Calu3 (cell line): Measurements from ENCODE around the gene KRT81. TPM values are rescaled to one million over a fixed set of nuclear protein-coding genes. Genes with fewer than 3 reads are reported as not detected.
A peak's percentile ranks its signal among the peaks of the same experiment; 100 is the strongest.

Experiments
- BruUV-seq: library from RNA; stranded (reverse); fragments of 400-500 nt; replicated peaks from 2 replicates; lab custom pipeline; 2021; lab: Mats Ljungman, UMichigan
- CTCF ChIA-PET: fragments of 300-600 bp; sonication (Branson Sonifier 250); formaldehyde crosslinking; loops from one replicate; lab custom pipeline; 2022; ENCODE audit warnings: antibody characterized with exemption; lab: Charles Lee
- DNase-seq: peaks from one replicate; pipeline ENCODE4 v3.0.0; 2022
- H3K27ac Mint-ChIP-seq: one replicate; pipeline ENCODE4 v1.8.0; 2022; ENCODE audit warnings: mixed read lengths; ENCODE audit not compliant: unreplicated experiment
- H3K27me3 Mint-ChIP-seq: one replicate; pipeline ENCODE4 v1.8.0; 2022; ENCODE audit warnings: mixed read lengths; ENCODE audit not compliant: unreplicated experiment
- H3K36me3 Mint-ChIP-seq: one replicate; pipeline ENCODE4 v1.8.0; 2022; ENCODE audit warnings: mild to moderate bottlenecking, moderate library complexity, mixed read lengths; ENCODE audit not compliant: insufficient read depth, unreplicated experiment
- H3K4me1 Mint-ChIP-seq: one replicate; pipeline ENCODE4 v1.8.0; 2022; ENCODE audit warnings: mild to moderate bottlenecking, low read depth, mixed read lengths; ENCODE audit not compliant: unreplicated experiment
- H3K4me3 Mint-ChIP-seq: one replicate; pipeline ENCODE4 v1.8.0; 2022; ENCODE audit warnings: mild to moderate bottlenecking, low read depth, moderate library complexity, mixed read lengths; ENCODE audit not compliant: unreplicated experiment
- H3K9me3 Mint-ChIP-seq: one replicate; pipeline ENCODE4 v1.8.0; 2022; ENCODE audit warnings: low read depth, mixed read lengths; ENCODE audit not compliant: unreplicated experiment
- intact Hi-C: fragments of 100-400 bp; cut with micrococcal nuclease; formaldehyde crosslinking; loops from one replicate; pipeline ENCODE4 v1.10.0; 2022; ENCODE audit not compliant: unreplicated experiment
- total RNA-seq: library from RNA; stranded (reverse); gene quantifications from 2 replicates; pipeline ENCODE4 v1.2.3, GENCODE V29; 2022
- TF ChIP-seq, protein P1 (sequence below): fragments of 200-600 bp; IDR thresholded peaks from one replicate; pipeline ENCODE4 v1.8.0; 2022; ENCODE audit warnings: antibody characterized with exemption; ENCODE audit not compliant: unreplicated experiment

The KRT81 gene
- total RNA-seq, 1 experiment from 2014 or later = 0.28 TPM

DNA sequence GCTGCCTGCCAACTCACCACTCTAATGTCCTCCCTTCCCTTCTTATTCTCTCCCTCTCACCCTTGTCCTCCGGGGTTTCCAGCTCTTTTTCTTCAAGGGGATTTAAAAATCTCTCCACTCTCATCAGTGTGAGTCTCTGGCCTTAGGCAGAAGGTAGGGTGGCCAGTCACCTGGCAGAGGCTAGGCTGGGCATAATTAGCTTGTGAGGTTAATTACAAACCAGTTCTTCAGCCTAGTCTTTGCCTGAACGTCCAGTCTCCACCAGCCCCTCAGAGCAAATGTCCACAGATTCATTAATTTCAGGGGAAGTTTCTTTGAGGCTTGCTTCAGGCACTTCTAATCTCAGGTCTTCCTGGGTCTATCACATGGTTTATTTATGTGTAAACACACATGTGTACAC lies 51.6 kb downstream of the KRT81 start:
- H3K27ac Mint-ChIP-seq = peak overlapping the region; percentile 97
- CTCF ChIA-PET = no interaction called here
- no peak for DNase-seq

DNA sequence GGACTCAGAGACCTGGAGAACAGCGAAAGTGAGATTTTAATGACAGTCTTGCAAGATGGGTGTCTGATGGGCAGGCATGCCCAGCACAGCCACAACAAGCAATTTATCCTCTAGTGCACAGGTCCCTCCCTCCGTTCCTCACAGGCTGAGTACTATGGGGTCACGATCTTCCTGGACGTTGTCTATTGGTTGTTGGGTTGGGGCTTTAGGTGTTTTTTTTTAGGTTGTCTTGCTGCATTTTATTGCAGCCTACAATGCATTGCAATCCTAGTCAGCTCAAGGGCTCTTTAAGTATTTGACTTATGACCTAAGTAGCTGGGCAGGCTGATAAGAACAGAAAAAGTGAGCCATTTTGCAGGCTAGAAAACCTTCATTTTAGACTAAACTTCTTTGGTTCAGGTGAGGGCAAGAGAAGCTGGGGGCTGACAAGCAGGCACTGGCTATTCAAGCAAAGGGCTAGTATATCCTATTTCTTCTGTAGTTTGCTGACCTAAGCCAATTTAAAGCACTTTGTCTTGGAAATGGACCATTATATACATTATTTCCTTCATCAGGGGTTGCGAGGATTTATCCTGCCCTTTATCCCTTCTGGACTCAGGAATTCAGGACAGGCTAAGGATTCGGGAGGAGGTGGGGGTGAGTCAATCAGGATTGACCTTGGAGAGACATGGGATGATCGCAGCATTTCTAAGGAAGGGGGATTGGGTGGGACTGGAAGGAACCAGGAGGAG lies 52.3 kb downstream of the KRT81 start:
- BruUV-seq = no TSS peak
- Mint-ChIP-seq H3K36me3 (peaks cover 98% of the 10 kb centered on the region), H3K27me3 (no peaks in the 10 kb centered on the region), H3K4me1 (peaks cover 52% of the 10 kb centered on the region), H3K27ac (peak overlapping the region; percentile 97), H3K4me3 (peak overlapping the region; percentile 85), H3K9me3 (no peaks in the 10 kb centered on the region)
- TF ChIP-seq, protein P1, sequence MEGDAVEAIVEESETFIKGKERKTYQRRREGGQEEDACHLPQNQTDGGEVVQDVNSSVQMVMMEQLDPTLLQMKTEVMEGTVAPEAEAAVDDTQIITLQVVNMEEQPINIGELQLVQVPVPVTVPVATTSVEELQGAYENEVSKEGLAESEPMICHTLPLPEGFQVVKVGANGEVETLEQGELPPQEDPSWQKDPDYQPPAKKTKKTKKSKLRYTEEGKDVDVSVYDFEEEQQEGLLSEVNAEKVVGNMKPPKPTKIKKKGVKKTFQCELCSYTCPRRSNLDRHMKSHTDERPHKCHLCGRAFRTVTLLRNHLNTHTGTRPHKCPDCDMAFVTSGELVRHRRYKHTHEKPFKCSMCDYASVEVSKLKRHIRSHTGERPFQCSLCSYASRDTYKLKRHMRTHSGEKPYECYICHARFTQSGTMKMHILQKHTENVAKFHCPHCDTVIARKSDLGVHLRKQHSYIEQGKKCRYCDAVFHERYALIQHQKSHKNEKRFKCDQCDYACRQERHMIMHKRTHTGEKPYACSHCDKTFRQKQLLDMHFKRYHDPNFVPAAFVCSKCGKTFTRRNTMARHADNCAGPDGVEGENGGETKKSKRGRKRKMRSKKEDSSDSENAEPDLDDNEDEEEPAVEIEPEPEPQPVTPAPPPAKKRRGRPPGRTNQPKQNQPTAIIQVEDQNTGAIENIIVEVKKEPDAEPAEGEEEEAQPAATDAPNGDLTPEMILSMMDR = no peak
- CTCF ChIA-PET = no interaction called here
- no peak for DNase-seq
- intact Hi-C loops = loop anchor here (10.0 kb wide), 1 partner anchor 46 kb away; no protein-coding TSS in a partner anchor

More for the DNA sequence above, 51.6 kb downstream of the KRT81 start:
- no TSS peak for BruUV-seq
- TF ChIP-seq, protein P1 = no peak
- Mint-ChIP-seq H3K4me1 (peaks cover 59% of the 10 kb centered on the region), H3K9me3 (no peaks in the 10 kb centered on the region), H3K4me3 (peak overlapping the region; percentile 85), H3K27me3 (no peaks in the 10 kb centered on the region), H3K36me3 (peaks cover 98% of the 10 kb centered on the region)
- intact Hi-C loops = loop anchor here (10.0 kb wide), 2 partner anchors 45 to 85 kb away; partner anchors contain the start of gene KRT83

DNA sequence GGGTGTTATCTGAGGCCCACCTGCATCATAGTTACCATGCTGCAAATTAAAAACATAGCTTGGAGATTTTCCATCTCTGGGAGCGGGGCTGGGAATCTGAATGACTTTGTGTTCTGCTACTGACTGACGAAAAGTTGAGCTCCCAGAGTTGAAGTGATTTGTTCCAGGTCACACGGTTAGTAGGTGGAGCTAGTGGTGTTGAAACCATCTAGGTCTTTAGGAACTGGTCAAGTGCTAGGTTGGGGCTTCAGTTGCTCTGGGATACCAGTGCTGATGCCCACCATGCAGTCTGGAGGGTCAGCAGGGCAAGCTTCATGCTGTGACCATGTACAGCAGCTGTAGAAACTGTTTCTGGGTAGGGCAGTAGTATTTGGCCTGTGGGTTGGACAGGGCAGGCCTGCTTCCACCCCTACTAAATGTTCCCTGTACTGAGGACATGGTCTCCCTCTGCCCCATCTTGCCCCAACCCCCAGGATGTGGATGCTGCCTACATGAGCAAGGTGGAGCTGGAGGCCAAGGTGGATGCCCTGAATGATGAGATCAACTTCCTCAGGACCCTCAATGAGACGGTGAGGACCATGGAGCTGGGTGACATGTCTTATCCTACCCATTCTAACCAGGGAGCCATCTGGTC lies 53.0 kb downstream of the KRT81 start:
- CTCF ChIA-PET = interaction anchor here (1.9 kb wide), 1 partner anchor 17 kb away, joined by 7 read pairs; no protein-coding TSS in a partner anchor
- peak; percentile 6 for DNase-seq
- Mint-ChIP-seq H3K27ac (peak overlapping the region; percentile 97), H3K4me1 (peaks cover 44% of the 10 kb centered on the region), H3K4me3 (peak overlapping the region; percentile 85), H3K27me3 (no peaks in the 10 kb centered on the region), H3K36me3 (peaks cover 98% of the 10 kb centered on the region), H3K9me3 (no peaks in the 10 kb centered on the region)
- TF ChIP-seq, protein P1 = no peak
- intact Hi-C loops = loop anchor here (10.0 kb wide), 1 partner anchor 46 kb away; no protein-coding TSS in a partner anchor
- no TSS peak for BruUV-seq

DNA sequence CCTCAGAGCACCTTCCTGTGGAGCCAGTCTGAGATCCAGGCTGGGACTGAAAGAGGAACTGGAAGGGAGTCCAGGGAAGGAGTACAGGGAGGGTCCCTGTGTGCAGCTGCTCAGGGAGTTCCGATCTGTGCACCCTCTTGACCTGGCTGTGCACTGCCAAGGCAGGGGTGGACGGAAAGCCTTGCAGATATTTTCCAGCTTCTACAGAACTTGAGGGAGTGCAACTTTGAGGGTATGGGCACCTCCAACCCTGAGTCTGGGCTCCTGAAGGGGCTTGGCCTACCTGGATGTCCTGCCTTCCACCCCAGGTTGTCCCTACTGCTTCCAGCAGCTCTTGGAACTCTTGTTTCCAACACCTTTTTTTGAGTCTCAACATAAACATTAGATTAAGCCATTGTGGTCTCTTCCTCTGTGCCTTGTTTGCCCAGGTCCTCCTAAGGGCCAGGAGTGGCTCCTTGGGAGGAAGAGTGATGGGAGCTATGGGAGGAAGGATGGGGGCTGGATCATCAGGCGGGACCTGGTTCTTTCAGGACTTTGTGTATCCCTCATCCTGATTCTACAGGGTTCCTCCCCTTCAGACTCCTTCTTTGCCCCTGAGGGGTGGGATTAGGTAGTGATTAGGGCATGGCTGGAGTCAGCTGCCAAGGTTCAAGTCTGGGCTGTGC lies 54.8 kb downstream of the KRT81 start:
- DNase-seq = no peak
- Mint-ChIP-seq H3K27ac (peak overlapping the region; percentile 97), H3K27me3 (no peaks in the 10 kb centered on the region), H3K4me1 (peaks cover 53% of the 10 kb centered on the region), H3K36me3 (peaks cover 98% of the 10 kb centered on the region), H3K9me3 (no peaks in the 10 kb centered on the region), H3K4me3 (peak overlapping the region; percentile 85)
- intact Hi-C loops = loop anchor here (10.0 kb wide), 1 partner anchor 48 kb away; no protein-coding TSS in a partner anchor
- BruUV-seq = no TSS peak
- CTCF ChIA-PET = interaction anchor here (0.6 to 1.9 kb wide), 2 partner anchors 15 to 42 kb away, joined by 5 to 7 read pairs; no protein-coding TSS in a partner anchor
- TF ChIP-seq, protein P1 = no peak
